ENCODE results near the gene PDGFD.

GRCh38 chr11:103887001-103887658 is 276.8 kb downstream of the PDGFD start:
- no peak for TF ChIP-seq CTCF (IDR thresholded peaks at IDR 0.05)
- TF ChIP-seq EZH2 (IDR thresholded peaks at IDR 0.05; ENCODE audit: borderline replicate concordance, insufficient read depth, low read depth, low read length, poor library complexity, severe bottlenecking): no peak

Measured in B cell (primary cell).